NCI-H2081 (cell line): Measurements from ENCODE around the gene KMT5C.
A peak's percentile ranks its signal among the peaks of the same experiment; 100 is the strongest.
"Not testable (repeated sequence)": the region's sequence is repeated elsewhere in the genome, so short reads cannot be mapped to it uniquely, and the experiment has no call there.

Experiments used
- DNase-seq, 2 experiments: peaks; one replicate each; lab custom pipeline; 2025; lab: John Stamatoyannopoulos, UW

The KMT5C gene

GRCh38 chr19:55319785-55320184, 19.9 kb upstream of the KMT5C start:
- peak; percentile 16 to 37 for DNase-seq

- no peak for DNase-seq
These were observed 18.7 kb upstream of the KMT5C start for GRCh38 chr19:55320844-55321419.

GRCh38 chr19:55321466-55322137, 18.1 kb upstream of the KMT5C start:
- no peak for DNase-seq

- no peak for DNase-seq
These were observed 17.3 kb upstream of the KMT5C start for GRCh38 chr19:55322204-55322885.

- DNase-seq: no peak
These were observed 15.0 kb upstream of the KMT5C start for GRCh38 chr19:55324662-55325061.

GRCh38 chr19:55325172-55325571, 14.5 kb upstream of the KMT5C start, which contains the start of gene TMEM150B:
TSS of gene TMEM150B (minus strand) at chr19:55325341. CDS start at chr19:55321036, 4,305 bp downstream.
- DNase-seq: no peak

GRCh38 chr19:55328774-55329318, 10.8 kb upstream of the KMT5C start:
- DNase-seq: not testable (repeated sequence)

GRCh38 chr19:55329791-55330190, 9.9 kb upstream of the KMT5C start:
- DNase-seq: not testable (repeated sequence)

- DNase-seq: no peak
These were observed 5.8 kb upstream of the KMT5C start for GRCh38 chr19:55333870-55334269.

- DNase-seq: no peak
These were observed 3.6 kb upstream of the KMT5C start for GRCh38 chr19:55336101-55336500.

GRCh38 chr19:55339889-55340783, 460 bp downstream of the KMT5C start:
- DNase-seq: no peak

GRCh38 chr19:55340784-55341147, 1.1 kb downstream of the KMT5C start:
- peak in 1 of 2 experiments; percentile 53 for DNase-seq

GRCh38 chr19:55341171-55341588, 1.5 kb downstream of the KMT5C start:
- peak; percentile 76 to 84 for DNase-seq

- no peak for DNase-seq
These were observed 2.2 kb downstream of the KMT5C start for GRCh38 chr19:55341595-55342531.

- peak; percentile 49 to 70 for DNase-seq
These were observed 4.8 kb downstream of the KMT5C start for GRCh38 chr19:55344444-55344843.

GRCh38 chr19:55345101-55345817, 5.6 kb downstream of the KMT5C start:
- DNase-seq: no peak

- DNase-seq: no peak
These were observed 6.4 kb downstream of the KMT5C start for GRCh38 chr19:55345818-55346724.

GRCh38 chr19:55346725-55347441, 7.2 kb downstream of the KMT5C start:
- DNase-seq: no peak
